Natural killer cell (primary cell): ENCODE measurements around the gene ZNF320. TPM values are rescaled to one million over a fixed set of nuclear protein-coding genes. Genes with fewer than 3 reads are reported as not detected.

Experiments
- ATAC-seq, 3 donors: fragments of 150-1000 bp in 2 of 3; fragments of 200-7000 bp in 1 of 3; cut with Tn5 transposase; 1 replicate in 1 of 3; 2 replicates in 2 of 3; pipeline ENCODE4 v1.10.0; 2021; ENCODE audit warnings: mild to moderate bottlenecking in 2 of 3, moderate library complexity in 2 of 3
- DNase-seq, 2 donors: peaks; one replicate each; pipeline versions ENCODE4 v3.0.0 to v3.0.0-alpha.2; 2013 to 2021; ENCODE audit warnings: mixed read lengths in 1 of 2
- H3K27ac ChIP-seq: one replicate; pipeline ENCODE4 v1.5.1; 2013; ENCODE audit warnings: mild to moderate bottlenecking, low read length
- H3K27me3 ChIP-seq: one replicate; pipeline ENCODE4 v1.6.1; 2013; ENCODE audit warnings: low read length; ENCODE audit not compliant: control insufficient read depth, insufficient read depth
- H3K36me3 ChIP-seq: one replicate; pipeline ENCODE4 v1.6.1; 2013; ENCODE audit warnings: low read length; ENCODE audit not compliant: control insufficient read depth, insufficient read depth
- H3K4me1 ChIP-seq: one replicate; pipeline ENCODE4 v1.6.1; 2013; ENCODE audit warnings: low read length; ENCODE audit not compliant: control insufficient read depth, insufficient read depth
- H3K4me3 ChIP-seq: one replicate; pipeline ENCODE4 v1.5.1; 2013; ENCODE audit warnings: low read length
- H3K9me3 ChIP-seq: one replicate; pipeline ENCODE4 v1.6.1; 2013; ENCODE audit warnings: low read length; ENCODE audit not compliant: control insufficient read depth, insufficient read depth
- H3K27ac Mint-ChIP-seq, 2 donors: one replicate each; pipeline ENCODE4 v1.8.0; 2022; ENCODE audit warnings: mild to moderate bottlenecking in 2 of 2, mixed read lengths in 2 of 2, moderate library complexity in 1 of 2
- H3K27me3 Mint-ChIP-seq, 2 donors: one replicate each; pipeline ENCODE4 v1.8.0; 2022; ENCODE audit warnings: low read depth in 2 of 2, mixed read lengths in 2 of 2
- H3K36me3 Mint-ChIP-seq: one replicate; pipeline ENCODE4 v1.8.0; 2022; ENCODE audit warnings: mixed read lengths
- H3K4me1 Mint-ChIP-seq, 2 donors: one replicate each; pipeline ENCODE4 v1.8.0; 2022; ENCODE audit warnings: mixed read lengths in 2 of 2
- H3K4me3 Mint-ChIP-seq: one replicate; pipeline ENCODE4 v1.8.0; 2022; ENCODE audit warnings: mild to moderate bottlenecking, moderate library complexity, mixed read lengths
- H3K9me3 Mint-ChIP-seq, 2 donors: one replicate each; pipeline ENCODE4 v1.8.0; 2022; ENCODE audit warnings: mixed read lengths in 2 of 2
- WGBS: methylation state at CpG from one replicate; pipeline ENCODE4 v1.1.7; 2013; ENCODE audit warnings: missing lambda C conversion rate; ENCODE audit not compliant: insufficient coverage; 5-methylcytosine and 5-hydroxymethylcytosine counted together
- intact Hi-C: fragments of 100-400 bp; cut with micrococcal nuclease; formaldehyde crosslinking; loops from one replicate; pipeline ENCODE4 v1.14.2; 2022
- total RNA-seq, 4 donors: library from RNA; stranded (reverse); fragments of 120-200 nt in 1 of 4; gene quantifications; one replicate each; pipeline versions ENCODE4 v1.2.3 to v1.2.4, GENCODE V29; 2013 to 2022
- TF ChIP-seq, protein P1 (sequence below): fragments of 200-600 bp; IDR thresholded peaks from one replicate; pipeline ENCODE4 v1.8.0; 2022; ENCODE audit warnings: antibody characterized with exemption

ZNF320 gene
- total RNA-seq, 3 donors from 2014 or later (not counting 1 experiment from before 2014, with no cell fraction given) = 10.3 to 14.0 (median 11.9) TPM

DNA sequence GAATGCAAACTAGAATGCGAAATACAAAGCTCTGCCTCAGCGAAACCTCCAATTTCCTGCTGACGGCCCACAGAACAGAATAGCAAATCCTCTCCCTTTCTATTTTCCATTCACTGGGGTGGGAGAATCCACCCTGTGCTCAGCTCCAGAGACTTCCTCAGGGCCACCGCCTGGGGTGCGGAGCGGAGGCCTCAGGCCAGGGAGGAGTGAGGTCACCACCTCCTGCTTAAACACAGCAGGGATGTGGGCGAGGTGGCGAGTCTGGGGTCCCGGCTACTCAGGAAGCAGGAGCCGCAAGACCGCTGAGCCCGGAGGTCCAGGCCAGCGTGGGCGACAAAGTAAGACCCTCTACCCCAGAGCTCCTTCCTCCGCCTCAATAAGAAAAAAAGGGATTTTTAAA lies 666 bp upstream of the ZNF320 start:
- WGBS = 94% methylated on average over 15 of the region's 15 CpGs
- Mint-ChIP-seq H3K36me3 (no peaks in the 10 kb centered on the region), H3K27ac (peak overlapping the region in 1 of 2 donors; percentile 90), H3K4me3 (peak overlapping the region; percentile 93), H3K9me3 (no peaks in the 10 kb centered on the region), H3K27me3 (no peaks in the 10 kb centered on the region), H3K4me1 (peaks cover 15 to 19% of the 10 kb centered on the region in 2 donors)
- Histone ChIP-seq H3K4me1 (peaks cover 18% of the 10 kb centered on the region), H3K27ac (peak overlapping the region; percentile 40), H3K4me3 (no peak overlapping the region), H3K27me3 (no peaks in the 10 kb centered on the region), H3K36me3 (no peaks in the 10 kb centered on the region), H3K9me3 (no peaks in the 10 kb centered on the region)
- intact Hi-C loops = loop anchor here (5.0 kb wide), 1 partner anchor 44 kb away; no protein-coding TSS in a partner anchor
- DNase-seq = no peak
- TF ChIP-seq, protein P1, sequence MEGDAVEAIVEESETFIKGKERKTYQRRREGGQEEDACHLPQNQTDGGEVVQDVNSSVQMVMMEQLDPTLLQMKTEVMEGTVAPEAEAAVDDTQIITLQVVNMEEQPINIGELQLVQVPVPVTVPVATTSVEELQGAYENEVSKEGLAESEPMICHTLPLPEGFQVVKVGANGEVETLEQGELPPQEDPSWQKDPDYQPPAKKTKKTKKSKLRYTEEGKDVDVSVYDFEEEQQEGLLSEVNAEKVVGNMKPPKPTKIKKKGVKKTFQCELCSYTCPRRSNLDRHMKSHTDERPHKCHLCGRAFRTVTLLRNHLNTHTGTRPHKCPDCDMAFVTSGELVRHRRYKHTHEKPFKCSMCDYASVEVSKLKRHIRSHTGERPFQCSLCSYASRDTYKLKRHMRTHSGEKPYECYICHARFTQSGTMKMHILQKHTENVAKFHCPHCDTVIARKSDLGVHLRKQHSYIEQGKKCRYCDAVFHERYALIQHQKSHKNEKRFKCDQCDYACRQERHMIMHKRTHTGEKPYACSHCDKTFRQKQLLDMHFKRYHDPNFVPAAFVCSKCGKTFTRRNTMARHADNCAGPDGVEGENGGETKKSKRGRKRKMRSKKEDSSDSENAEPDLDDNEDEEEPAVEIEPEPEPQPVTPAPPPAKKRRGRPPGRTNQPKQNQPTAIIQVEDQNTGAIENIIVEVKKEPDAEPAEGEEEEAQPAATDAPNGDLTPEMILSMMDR = no peak
- ATAC-seq = no peak

DNA sequence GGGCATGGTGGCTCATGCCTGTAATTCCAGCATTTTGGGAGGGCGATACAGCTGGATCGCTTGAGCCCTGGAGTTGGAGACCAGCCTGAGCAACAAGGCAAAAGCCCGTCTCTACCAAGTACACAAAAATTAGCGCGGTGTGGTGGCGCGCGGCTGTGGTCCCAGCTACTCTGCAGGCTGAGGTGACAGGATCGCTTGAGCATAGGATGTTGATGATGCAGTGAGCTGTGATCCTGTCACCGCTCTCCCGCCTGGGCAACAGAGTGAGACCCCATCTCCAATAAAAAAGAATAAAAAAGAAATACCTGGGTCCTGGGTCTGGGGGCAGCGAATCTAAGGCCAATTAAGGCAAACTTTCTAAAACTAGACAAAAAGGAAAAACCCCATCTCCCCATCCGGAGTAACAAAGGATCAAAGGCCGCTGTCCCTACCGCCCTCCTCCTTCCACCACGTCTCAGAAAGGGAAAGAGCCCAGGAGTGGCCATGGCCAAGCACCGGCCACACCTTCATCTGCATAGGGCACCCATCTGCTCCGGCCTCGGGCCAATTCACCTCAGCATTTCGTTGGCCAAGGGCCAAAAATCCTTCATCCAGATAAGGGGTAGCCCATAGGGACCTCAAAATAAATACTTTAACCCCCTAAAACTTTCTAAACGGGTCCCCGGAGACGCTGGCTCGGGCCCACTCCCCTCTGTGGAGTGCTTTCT lies 851 bp downstream of the ZNF320 start:
- Mint-ChIP-seq H3K9me3 (no peaks in the 10 kb centered on the region), H3K27me3 (no peaks in the 10 kb centered on the region), H3K27ac (peak overlapping the region; percentile 85 to 90), H3K4me1 (peaks cover 23 to 25% of the 10 kb centered on the region in 2 donors), H3K4me3 (peak overlapping the region; percentile 93), H3K36me3 (no peaks in the 10 kb centered on the region)
- DNase-seq = peak in 1 of 2 donors; percentile 14
- WGBS = 52% methylated on average over 24 of the region's 24 CpGs
- H3K27me3 ChIP-seq = no peaks in the 10 kb centered on the region
- H3K36me3 ChIP-seq = no peaks in the 10 kb centered on the region
- H3K9me3 ChIP-seq = no peaks in the 10 kb centered on the region
- H3K27ac ChIP-seq = peak overlapping the region; percentile 74
- intact Hi-C loops = loop anchor here (1.0 to 5.0 kb wide), 3 partner anchors 26 to 46 kb away; partner anchors contain the start of genes ZNF468 and ZNF888
- peak overlapping the region; percentile 80 for H3K4me3 ChIP-seq
- TF ChIP-seq, protein P1 = no peak
- H3K4me1 ChIP-seq = peaks cover 18% of the 10 kb centered on the region
- ATAC-seq = no peak

DNA sequence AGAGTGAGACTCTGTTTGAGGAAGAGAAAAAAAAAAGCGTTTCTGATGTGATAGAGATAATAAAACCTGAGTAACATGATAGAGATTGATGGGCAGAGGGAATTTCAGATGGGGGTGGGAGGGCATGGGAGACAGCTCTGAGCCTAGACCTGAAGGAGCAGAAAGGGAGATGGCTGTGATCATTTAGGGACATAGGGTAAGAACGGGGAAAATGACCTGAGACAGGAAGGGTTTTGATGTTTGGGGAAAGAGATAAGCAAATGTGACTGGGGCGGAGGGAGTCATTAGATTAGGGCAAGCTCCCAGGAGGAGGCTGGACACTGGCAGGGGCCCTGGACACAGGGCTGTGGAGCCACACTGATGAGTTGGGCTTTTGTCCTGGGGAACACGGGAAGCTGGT lies 6.1 kb downstream of the ZNF320 start:
- intact Hi-C loops = no loop called here
- H3K4me3 Mint-ChIP-seq = no peak overlapping the region
- no peak overlapping the region for H3K27ac Mint-ChIP-seq
- Histone ChIP-seq H3K36me3 (peaks cover 31% of the 10 kb centered on the region), H3K27me3 (no peaks in the 10 kb centered on the region), H3K4me1 (peaks cover 3% of the 10 kb centered on the region), H3K27ac (no peak overlapping the region), H3K9me3 (no peaks in the 10 kb centered on the region), H3K4me3 (no peak overlapping the region)
- H3K36me3 Mint-ChIP-seq = peaks cover 26% of the 10 kb centered on the region
- H3K27me3 Mint-ChIP-seq = no peaks in the 10 kb centered on the region
- no peaks in the 10 kb centered on the region for H3K9me3 Mint-ChIP-seq
- TF ChIP-seq, protein P1 = no peak
- ATAC-seq = no peak
- 64% methylated on average over 4 of the region's 4 CpGs for WGBS
- DNase-seq = no peak
- peaks cover 15 to 19% of the 10 kb centered on the region in 2 donors for H3K4me1 Mint-ChIP-seq
